ENCODE data around the gene NMRAL1.

Gene NMRAL1

GRCh38 chr16:4501071-4501478 is 26.6 kb upstream of the NMRAL1 start:
- DNase-seq, result no peak

- DNase-seq, result no peak
Observed at GRCh38 chr16:4500272-4500671, 25.8 kb upstream of the NMRAL1 start.

- no peak for DNase-seq
Observed at GRCh38 chr16:4499196-4499555, 24.8 kb upstream of the NMRAL1 start.

- no peak for DNase-seq
Observed at GRCh38 chr16:4498546-4499195, 24.2 kb upstream of the NMRAL1 start.

- no peak for DNase-seq
Observed at GRCh38 chr16:4496305-4496704, 21.9 kb upstream of the NMRAL1 start.

- no peak for DNase-seq
Observed at GRCh38 chr16:4495766-4496165, 21.3 kb upstream of the NMRAL1 start.

GRCh38 chr16:4494746-4495490 is 20.5 kb upstream of the NMRAL1 start:
- no peak for DNase-seq

GRCh38 chr16:4491898-4492297 is 17.5 kb upstream of the NMRAL1 start:
- no peak for DNase-seq

GRCh38 chr16:4489030-4489429 is 14.6 kb upstream of the NMRAL1 start:
- no peak for DNase-seq

- DNase-seq, result no peak
Observed at GRCh38 chr16:4488499-4488967, 14.1 kb upstream of the NMRAL1 start.

GRCh38 chr16:4487955-4488498 is 13.6 kb upstream of the NMRAL1 start:
- no peak for DNase-seq

- DNase-seq, result no peak
Observed at GRCh38 chr16:4486126-4486893, 11.9 kb upstream of the NMRAL1 start.

- no peak for DNase-seq
Observed at GRCh38 chr16:4481963-4482362, 7.5 kb upstream of the NMRAL1 start.

- no peak for DNase-seq
Observed at GRCh38 chr16:4481526-4481925, 7.1 kb upstream of the NMRAL1 start.

GRCh38 chr16:4477966-4478365 is 3.5 kb upstream of the NMRAL1 start:
- DNase-seq, result no peak

- peak; percentile 61 for DNase-seq
Observed at GRCh38 chr16:4475880-4476788, 1.7 kb upstream of the NMRAL1 start, which contains the start of gene HMOX2. Gene HMOX2, plus strand, starts transcription at chr16:4476398. Its CDS starts 29,127 bp downstream, at chr16:4505525.

- no peak for DNase-seq
Observed at GRCh38 chr16:4472880-4473279, 1.5 kb downstream of the NMRAL1 start.

GRCh38 chr16:4471869-4472268 is 2.6 kb downstream of the NMRAL1 start:
- no peak for DNase-seq

- no peak for DNase-seq
Observed at GRCh38 chr16:4468972-4469371, 5.5 kb downstream of the NMRAL1 start.

- DNase-seq, result no peak
Observed at GRCh38 chr16:4467916-4468315, 6.5 kb downstream of the NMRAL1 start.

GRCh38 chr16:4465977-4466779 is 8.2 kb downstream of the NMRAL1 start:
- no peak for DNase-seq

All from NCI-H1436 treated with DMSO at 0.1 percent for 48 hours (cell line).